ENCODE measurements around the gene ABCB8. TPM values are rescaled to one million over a fixed set of nuclear protein-coding genes. Genes with fewer than 3 reads are reported as not detected.

ABCB8 gene
- total and polyA plus RNA-seq, 9 of the 15 experiments (the other 6 are each of a cell fraction or from before 2014, with no cell fraction given) = 7.6 to 106 (median 36.3) TPM

DNA sequence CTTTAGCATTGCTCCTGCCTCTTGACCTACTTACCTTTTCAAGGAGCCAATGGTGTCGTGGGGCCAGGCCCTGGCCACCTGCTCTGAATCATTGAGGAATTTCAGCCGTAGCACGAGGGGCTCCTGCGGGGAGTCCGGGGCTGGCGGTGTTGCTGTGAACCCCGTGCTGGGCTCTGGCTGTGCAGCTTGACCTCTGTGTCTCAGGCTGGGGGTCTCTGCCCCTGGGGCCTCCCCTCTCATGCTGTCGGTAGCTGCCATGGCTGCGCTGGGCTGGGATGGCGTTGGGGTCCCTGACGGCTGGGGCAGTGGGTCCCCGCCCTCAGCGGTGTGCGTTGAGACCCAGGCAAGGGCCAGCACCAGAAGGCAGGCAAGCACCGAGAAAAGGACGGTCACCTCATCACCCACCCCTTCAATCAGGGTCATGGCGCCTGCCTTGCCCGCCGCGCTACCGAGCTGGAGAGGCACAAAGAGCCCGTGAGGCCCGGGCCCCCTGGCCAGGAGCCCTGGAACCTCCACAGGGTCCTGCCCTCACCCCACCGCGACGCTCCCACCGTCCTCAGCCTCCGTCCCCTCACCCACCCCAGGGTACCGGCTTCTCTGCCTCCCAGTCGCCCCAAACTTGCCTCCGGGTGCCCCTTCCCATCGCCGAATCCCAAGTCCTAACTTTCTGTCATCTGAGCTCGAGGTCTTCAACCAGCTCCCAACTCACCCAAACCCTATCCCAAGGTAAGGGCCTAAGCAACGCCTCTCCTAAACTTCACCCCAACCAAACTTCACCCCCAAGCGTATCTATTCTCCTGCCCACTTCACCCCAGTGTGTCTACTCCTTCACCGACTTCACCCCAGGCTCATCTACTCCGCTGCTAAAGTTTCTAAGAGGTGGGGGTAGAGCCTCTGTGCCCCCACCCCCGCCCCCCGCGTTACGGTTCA is 54.2 kb downstream of the ABCB8 start (continued):
- TF ChIP-seq BRCA1 (IDR thresholded peaks at IDR 0.05) = no peak
- no peak for TF ChIP-seq BRCA1 (CRISPR knock-in tag; IDR thresholded peaks at IDR 0.05)
- no peak for TF ChIP-seq HSF4 (CRISPR knock-in tag; IDR thresholded peaks at IDR 0.05; ENCODE audit: borderline replicate concordance)
- no peak for TF ChIP-seq SRSF1 (IDR thresholded peaks at IDR 0.05; ENCODE audit: low read depth, low read length)
- peak; percentile 63; the same call in 1 of the 2 replicates for TF ChIP-seq ZNF583 (CRISPR knock-in tag; IDR thresholded peaks at IDR 0.05)
- no peak for TF ChIP-seq COPS2 (conservative IDR thresholded peaks at IDR 0.05)
- TF ChIP-seq ZNF644 (tag; IDR thresholded peaks at IDR 0.05; ENCODE audit: low read depth) = no peak
- TF ChIP-seq GATAD2A (IDR thresholded peaks at IDR 0.05) = no peak
- no peak for TF ChIP-seq ZNF561 (CRISPR knock-in tag; conservative IDR thresholded peaks at IDR 0.05)
- no peak for TF ChIP-seq SP2 (IDR thresholded peaks at IDR 0.05; ENCODE audit: extremely low read depth, low read depth, low read length, poor library complexity, severe bottlenecking)
- 0 out of 2 replicates have a peak, but pooled peaks have one; percentile 23 for TF ChIP-seq FOSL1 (tag; conservative IDR thresholded peaks at IDR 0.05)
- TF ChIP-seq BMI1 (IDR thresholded peaks at IDR 0.05; ENCODE audit: low read length) = no peak
- TF ChIP-seq ZNF232 (CRISPR knock-in tag; IDR thresholded peaks at IDR 0.05) = no peak
- TF ChIP-seq, protein P1, sequence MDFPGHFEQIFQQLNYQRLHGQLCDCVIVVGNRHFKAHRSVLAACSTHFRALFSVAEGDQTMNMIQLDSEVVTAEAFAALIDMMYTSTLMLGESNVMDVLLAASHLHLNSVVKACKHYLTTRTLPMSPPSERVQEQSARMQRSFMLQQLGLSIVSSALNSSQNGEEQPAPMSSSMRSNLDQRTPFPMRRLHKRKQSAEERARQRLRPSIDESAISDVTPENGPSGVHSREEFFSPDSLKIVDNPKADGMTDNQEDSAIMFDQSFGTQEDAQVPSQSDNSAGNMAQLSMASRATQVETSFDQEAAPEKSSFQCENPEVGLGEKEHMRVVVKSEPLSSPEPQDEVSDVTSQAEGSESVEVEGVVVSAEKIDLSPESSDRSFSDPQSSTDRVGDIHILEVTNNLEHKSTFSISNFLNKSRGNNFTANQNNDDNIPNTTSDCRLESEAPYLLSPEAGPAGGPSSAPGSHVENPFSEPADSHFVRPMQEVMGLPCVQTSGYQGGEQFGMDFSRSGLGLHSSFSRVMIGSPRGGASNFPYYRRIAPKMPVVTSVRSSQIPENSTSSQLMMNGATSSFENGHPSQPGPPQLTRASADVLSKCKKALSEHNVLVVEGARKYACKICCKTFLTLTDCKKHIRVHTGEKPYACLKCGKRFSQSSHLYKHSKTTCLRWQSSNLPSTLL (IDR thresholded peaks at IDR 0.05) = no peak
- TF ChIP-seq, protein P2, sequence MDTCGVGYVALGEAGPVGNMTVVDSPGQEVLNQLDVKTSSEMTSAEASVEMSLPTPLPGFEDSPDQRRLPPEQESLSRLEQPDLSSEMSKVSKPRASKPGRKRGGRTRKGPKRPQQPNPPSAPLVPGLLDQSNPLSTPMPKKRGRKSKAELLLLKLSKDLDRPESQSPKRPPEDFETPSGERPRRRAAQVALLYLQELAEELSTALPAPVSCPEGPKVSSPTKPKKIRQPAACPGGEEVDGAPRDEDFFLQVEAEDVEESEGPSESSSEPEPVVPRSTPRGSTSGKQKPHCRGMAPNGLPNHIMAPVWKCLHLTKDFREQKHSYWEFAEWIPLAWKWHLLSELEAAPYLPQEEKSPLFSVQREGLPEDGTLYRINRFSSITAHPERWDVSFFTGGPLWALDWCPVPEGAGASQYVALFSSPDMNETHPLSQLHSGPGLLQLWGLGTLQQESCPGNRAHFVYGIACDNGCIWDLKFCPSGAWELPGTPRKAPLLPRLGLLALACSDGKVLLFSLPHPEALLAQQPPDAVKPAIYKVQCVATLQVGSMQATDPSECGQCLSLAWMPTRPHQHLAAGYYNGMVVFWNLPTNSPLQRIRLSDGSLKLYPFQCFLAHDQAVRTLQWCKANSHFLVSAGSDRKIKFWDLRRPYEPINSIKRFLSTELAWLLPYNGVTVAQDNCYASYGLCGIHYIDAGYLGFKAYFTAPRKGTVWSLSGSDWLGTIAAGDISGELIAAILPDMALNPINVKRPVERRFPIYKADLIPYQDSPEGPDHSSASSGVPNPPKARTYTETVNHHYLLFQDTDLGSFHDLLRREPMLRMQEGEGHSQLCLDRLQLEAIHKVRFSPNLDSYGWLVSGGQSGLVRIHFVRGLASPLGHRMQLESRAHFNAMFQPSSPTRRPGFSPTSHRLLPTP (IDR thresholded peaks at IDR 0.05; ENCODE audit: borderline replicate concordance, extremely low read depth, insufficient read length) = no peak
- no peak for TF ChIP-seq E2F3 (CRISPR knock-in tag; IDR thresholded peaks at IDR 0.05)
- TF ChIP-seq, protein P3, sequence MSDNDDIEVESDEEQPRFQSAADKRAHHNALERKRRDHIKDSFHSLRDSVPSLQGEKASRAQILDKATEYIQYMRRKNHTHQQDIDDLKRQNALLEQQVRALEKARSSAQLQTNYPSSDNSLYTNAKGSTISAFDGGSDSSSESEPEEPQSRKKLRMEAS (CRISPR knock-in tag; IDR thresholded peaks at IDR 0.05) = no peak
- TF ChIP-seq RBM34 (IDR thresholded peaks at IDR 0.05; ENCODE audit: borderline replicate concordance, insufficient read depth, low read length) = no peak
- TF ChIP-seq, protein P4, sequence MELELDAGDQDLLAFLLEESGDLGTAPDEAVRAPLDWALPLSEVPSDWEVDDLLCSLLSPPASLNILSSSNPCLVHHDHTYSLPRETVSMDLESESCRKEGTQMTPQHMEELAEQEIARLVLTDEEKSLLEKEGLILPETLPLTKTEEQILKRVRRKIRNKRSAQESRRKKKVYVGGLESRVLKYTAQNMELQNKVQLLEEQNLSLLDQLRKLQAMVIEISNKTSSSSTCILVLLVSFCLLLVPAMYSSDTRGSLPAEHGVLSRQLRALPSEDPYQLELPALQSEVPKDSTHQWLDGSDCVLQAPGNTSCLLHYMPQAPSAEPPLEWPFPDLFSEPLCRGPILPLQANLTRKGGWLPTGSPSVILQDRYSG (tag; conservative IDR thresholded peaks at IDR 0.05; ENCODE audit: low read depth) = no peak; the same call in 1 of the 2 replicates
- TF ChIP-seq KLF13 (tag; IDR thresholded peaks at IDR 0.05; ENCODE audit: borderline replicate concordance, low read depth) = no peak
- no peak for TF ChIP-seq HOXB6 (CRISPR knock-in tag; IDR thresholded peaks at IDR 0.05; ENCODE audit: borderline replicate concordance)
- TF ChIP-seq STAT5B (CRISPR knock-in tag; IDR thresholded peaks at IDR 0.05) = no peak
- TF ChIP-seq CAMTA2 (CRISPR knock-in tag; conservative IDR thresholded peaks at IDR 0.05) = no peak

All from K562 (cell line).